GM12892 (cell line): ENCODE measurements around the gene TFRC.
A peak's percentile ranks its signal among the peaks of the same experiment; 100 is the strongest.

Experiments used
- POLR2A ChIP-seq: IDR thresholded peaks from 2 replicates; pipeline ENCODE4 v1.6.1; 2011; ENCODE audit warnings: low read depth, low read length, control low read depth
- POLR2AphosphoS5 ChIP-seq: IDR thresholded peaks from 2 replicates; pipeline ENCODE4 v1.6.1; 2011; ENCODE audit warnings: low read depth, low read length, control low read depth
- TAF1 ChIP-seq: IDR thresholded peaks from 2 replicates; pipeline ENCODE4 v1.6.1; 2011; ENCODE audit warnings: low read depth, mild to moderate bottlenecking, control low read depth, low read length, borderline replicate concordance

GRCh38 chr3:196096382-196096953, 14.6 kb upstream of the TFRC start:
- TF ChIP-seq POLR2AphosphoS5 (no peak), POLR2A (peak; percentile 30; the same call in 1 of the 2 replicates), TAF1 (no peak)
